Prostate gland (tissue), 2 donors: ENCODE data around the gene OR10T2.

Experiments used
- CTCF ChIP-seq, 4 experiments: fragments of 200-600 bp in 2 of 4; fragments of 450-650 bp in 2 of 4; sonication (generic) in 2 of 4; IDR thresholded peaks; 1 replicate in 3 of 4; 2 replicates in 1 of 4; pipeline ENCODE4 v1.5.1; 2016 to 2019; ENCODE audit warnings: antibody characterized with exemption in 4 of 4, mild to moderate bottlenecking in 2 of 4, moderate library complexity in 2 of 4
- POLR2AphosphoS5 ChIP-seq: sonication (generic); formaldehyde crosslinking; IDR thresholded peaks from one replicate; pipeline ENCODE4 v1.6.1; 2017; ENCODE audit warnings: antibody characterized with exemption

DNA sequence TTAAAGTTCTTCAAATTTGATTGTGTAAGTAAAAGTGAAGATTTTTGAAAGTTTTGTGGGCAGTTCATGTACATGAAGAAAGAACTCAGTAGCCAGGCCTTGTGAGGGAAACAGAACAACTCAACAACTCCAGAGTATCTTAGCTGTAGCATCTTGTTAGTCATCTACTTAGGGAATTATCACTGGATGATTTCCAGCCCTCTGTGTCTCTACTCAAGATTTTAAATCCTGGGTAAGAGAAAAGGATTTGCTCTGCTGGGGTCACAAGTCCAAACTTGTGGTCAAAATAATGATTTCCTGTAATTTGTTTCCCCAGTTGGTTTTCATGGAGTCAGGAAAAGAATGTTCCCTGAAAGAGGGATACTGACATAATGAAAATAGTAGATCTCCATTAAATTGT lies 8.2 kb downstream of the OR10T2 start:
- TF ChIP-seq CTCF (IDR thresholded peaks at IDR 0.05): no peak
- no peak for TF ChIP-seq POLR2AphosphoS5
